SK-N-SH (cell line): ENCODE measurements around the gene AQP1. TPM values are rescaled to one million over a fixed set of nuclear protein-coding genes. Genes with fewer than 3 reads are reported as not detected.
A peak's percentile ranks its signal among the peaks of the same experiment; 100 is the strongest.

Source experiments
- CTCF ChIA-PET: fragments of 300-600, 350-600 bp; formaldehyde crosslinking; extraction: SDS; loops from one replicate; lab custom pipeline; 2021; lab: Yijun Ruan, JAX
- POLR2A ChIA-PET: fragments of 350-600 bp; sonication (Branson Sonifier 250); formaldehyde crosslinking; extraction: SDS; loops from one replicate; lab custom pipeline; 2020; ENCODE audit warnings: antibody characterized with exemption, inconsistent platforms; lab: Yijun Ruan, JAX
- DNase-seq: peaks from one replicate; pipeline ENCODE4 v3.0.0; 2012
- H2AFZ ChIP-seq: fragments of 200-600 bp; sonication (generic); 2 replicates; pipeline ENCODE4 v1.8.1; 2016; ENCODE audit warnings: antibody characterized with exemption, mild to moderate bottlenecking, low read depth
- H3F3A ChIP-seq: fragments of 200-600 bp; sonication (generic); replicated peaks from 2 replicates; pipeline ENCODE3; 2016; ENCODE audit warnings: antibody characterized with exemption, mild to moderate bottlenecking; ENCODE audit not compliant: insufficient read depth
- H3K27ac ChIP-seq, 2 experiments: fragments of 200-500 bp in 1 of 2; fragments of 200-600 bp in 1 of 2; sonication (Bioruptor generic) in 1 of 2; sonication (generic), shearing (Covaris generic) in 1 of 2; 2 replicates each; pipeline versions ENCODE4 v1.5.1 to v1.6.1; 2014 to 2016; ENCODE audit warnings: low read depth in 2 of 2, inconsistent platforms in 1 of 2, low read length in 1 of 2, mild to moderate bottlenecking in 1 of 2, mixed read lengths in 1 of 2
- H3K27me3 ChIP-seq: fragments of 200-600 bp; sonication (generic), shearing (Covaris generic); 2 replicates; pipeline ENCODE4 v1.6.1; 2016; ENCODE audit warnings: mixed run types; ENCODE audit not compliant: insufficient read depth
- H3K36me3 ChIP-seq, 2 experiments: fragments of 200-500 bp in 1 of 2; fragments of 200-600 bp in 1 of 2; sonication (Bioruptor generic) in 1 of 2; sonication (generic) in 1 of 2; replicated peaks in 1 of 2; 2 replicates each; pipeline versions ENCODE3 to v1.5.1; 2014 to 2016; ENCODE audit warnings: low read length in 1 of 2, mild to moderate bottlenecking in 1 of 2; ENCODE audit not compliant: insufficient read depth in 2 of 2, control insufficient read depth in 1 of 2
- H3K4me1 ChIP-seq, 2 experiments: fragments of 200-500 bp in 1 of 2; fragments of 200-600 bp in 1 of 2; sonication (Bioruptor generic) in 1 of 2; sonication (generic), shearing (Covaris generic) in 1 of 2; 2 replicates each; pipeline versions ENCODE4 v1.5.1 to v1.6.1; 2014 to 2016; ENCODE audit warnings: low read depth in 1 of 2, low read length in 1 of 2, mixed run types in 1 of 2; ENCODE audit not compliant: insufficient read depth in 2 of 2, control insufficient read depth in 1 of 2
- H3K4me2 ChIP-seq: fragments of 200-600 bp; sonication (generic), shearing (Covaris generic); 2 replicates; pipeline ENCODE4 v1.6.1; 2017; ENCODE audit warnings: mixed run types
- H3K4me3 ChIP-seq, 2 experiments: fragments of 200-500 bp in 1 of 2; fragments of 200-600 bp in 1 of 2; sonication (Bioruptor generic) in 1 of 2; sonication (generic), shearing (Covaris generic) in 1 of 2; 2 replicates each; pipeline versions ENCODE4 v1.5.1 to v1.8.1; 2014 to 2016; ENCODE audit warnings: low read depth in 2 of 2, inconsistent platforms in 1 of 2, low read length in 1 of 2, mild to moderate bottlenecking in 1 of 2, mixed read lengths in 1 of 2, moderate library complexity in 1 of 2
- H3K79me2 ChIP-seq: fragments of 200-600 bp; sonication (generic); 2 replicates; pipeline ENCODE4 v1.8.1; 2017; ENCODE audit warnings: mild to moderate bottlenecking; ENCODE audit not compliant: insufficient read depth
- H3K9ac ChIP-seq: fragments of 200-600 bp; sonication (generic); 2 replicates; pipeline ENCODE4 v1.6.1; 2017; ENCODE audit warnings: mixed run types
- H3K9me2 ChIP-seq: fragments of 200-600 bp; sonication (generic); 2 replicates; pipeline ENCODE4 v1.6.1; 2017; ENCODE audit warnings: mixed run types
- H3K9me3 ChIP-seq: fragments of 200-600 bp; sonication (generic); 2 replicates; pipeline ENCODE4 v1.6.1; 2017; ENCODE audit warnings: mixed run types, mild to moderate bottlenecking, moderate library complexity
- H4K20me1 ChIP-seq: fragments of 200-600 bp; sonication (generic); 2 replicates; pipeline ENCODE4 v1.6.1; 2017; ENCODE audit warnings: mild to moderate bottlenecking, mixed run types; ENCODE audit not compliant: insufficient read depth
- EP300 ChIP-seq, 2 experiments: IDR thresholded peaks; 2 replicates each; pipeline versions ENCODE4 v1.4.0 to v1.6.1; 2012; ENCODE audit warnings: borderline replicate concordance in 1 of 2, low read depth in 1 of 2, low read length in 1 of 2
- MEF2A ChIP-seq: IDR thresholded peaks from 2 replicates; pipeline ENCODE4 v1.4.0; 2012; ENCODE audit warnings: low read depth, borderline replicate concordance
- MXI1 ChIP-seq: IDR thresholded peaks from 2 replicates; pipeline ENCODE4 v1.6.1; 2012; ENCODE audit warnings: mild to moderate bottlenecking, low read depth, low read length, improper control_type of control experiment
- POLR2AphosphoS5 ChIP-seq: IDR thresholded peaks from 2 replicates; pipeline ENCODE4 v1.6.1; 2012; ENCODE audit warnings: low read depth, low read length
- TAF1 ChIP-seq: IDR thresholded peaks from 2 replicates; pipeline ENCODE4 v1.6.1; 2012; ENCODE audit warnings: low read depth, mild to moderate bottlenecking, low read length, moderate library complexity, borderline replicate concordance
- WGBS: methylation state at CpG from one replicate; pipeline ENCODE4 v1.1.6; 2017; ENCODE audit warnings: low lambda C conversion rate; 5-methylcytosine and 5-hydroxymethylcytosine counted together
- polyA plus RNA-seq, 3 experiments: library from polyadenylated mRNA; depleted of rRNA; stranded (reverse); fragments of >200 nt; gene quantifications; 2 replicates each; pipeline ENCODE4 v1.2.3, GENCODE V29; 2012
- TF ChIP-seq, protein P1 (sequence below): IDR thresholded peaks from 2 replicates; pipeline ENCODE4 v1.6.1; 2012; ENCODE audit warnings: mild to moderate bottlenecking, low read depth, low read length, moderate library complexity
- TF ChIP-seq, protein P2 (sequence below): fragments of 200-600 bp; sonication (generic); IDR thresholded peaks from 2 replicates; pipeline ENCODE4 v1.6.1; 2017; ENCODE audit warnings: antibody characterized with exemption, mild to moderate bottlenecking, moderate library complexity
- TF ChIP-seq, protein P3 (sequence below): fragments of 150-350 bp; IDR thresholded peaks from 2 replicates; pipeline ENCODE4 v1.6.1; 2016; ENCODE audit warnings: mild to moderate bottlenecking, low read depth, low read length

The AQP1 gene
- polyA plus RNA-seq, 1 of the 3 experiments (the other 2 are of a cell fraction) = 1.7 TPM

DNA sequence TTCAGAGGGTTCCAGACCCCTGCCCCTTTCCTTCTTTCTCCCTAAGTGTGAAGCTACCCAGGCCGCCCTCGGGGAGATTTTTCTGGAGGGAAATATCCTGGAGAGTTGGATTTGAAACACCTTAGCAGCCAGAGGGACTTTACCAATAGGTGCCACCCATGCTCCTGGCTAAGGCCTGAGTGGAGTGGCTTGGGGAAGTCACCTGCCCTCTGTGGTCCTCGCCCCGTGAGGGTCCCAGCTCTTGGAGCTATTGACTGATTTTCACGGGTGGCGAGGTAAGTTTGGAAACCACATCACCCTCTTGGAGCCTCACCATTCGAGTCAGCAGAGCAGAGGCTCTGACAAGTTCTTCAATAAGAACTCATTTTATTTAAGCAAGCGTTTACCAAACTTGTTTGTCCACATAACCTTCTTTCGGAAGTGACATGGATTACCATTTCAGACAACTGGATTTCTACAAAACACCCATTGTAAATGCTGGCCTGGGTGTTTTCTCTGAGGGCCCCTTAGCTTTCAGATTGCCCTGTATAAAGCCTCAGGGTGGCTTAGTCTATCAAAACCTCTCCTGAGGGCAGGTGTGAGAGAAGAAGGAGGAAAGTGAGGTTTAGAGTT lies 20.4 kb downstream of the AQP1 start (continued):
- TF ChIP-seq, protein P1, sequence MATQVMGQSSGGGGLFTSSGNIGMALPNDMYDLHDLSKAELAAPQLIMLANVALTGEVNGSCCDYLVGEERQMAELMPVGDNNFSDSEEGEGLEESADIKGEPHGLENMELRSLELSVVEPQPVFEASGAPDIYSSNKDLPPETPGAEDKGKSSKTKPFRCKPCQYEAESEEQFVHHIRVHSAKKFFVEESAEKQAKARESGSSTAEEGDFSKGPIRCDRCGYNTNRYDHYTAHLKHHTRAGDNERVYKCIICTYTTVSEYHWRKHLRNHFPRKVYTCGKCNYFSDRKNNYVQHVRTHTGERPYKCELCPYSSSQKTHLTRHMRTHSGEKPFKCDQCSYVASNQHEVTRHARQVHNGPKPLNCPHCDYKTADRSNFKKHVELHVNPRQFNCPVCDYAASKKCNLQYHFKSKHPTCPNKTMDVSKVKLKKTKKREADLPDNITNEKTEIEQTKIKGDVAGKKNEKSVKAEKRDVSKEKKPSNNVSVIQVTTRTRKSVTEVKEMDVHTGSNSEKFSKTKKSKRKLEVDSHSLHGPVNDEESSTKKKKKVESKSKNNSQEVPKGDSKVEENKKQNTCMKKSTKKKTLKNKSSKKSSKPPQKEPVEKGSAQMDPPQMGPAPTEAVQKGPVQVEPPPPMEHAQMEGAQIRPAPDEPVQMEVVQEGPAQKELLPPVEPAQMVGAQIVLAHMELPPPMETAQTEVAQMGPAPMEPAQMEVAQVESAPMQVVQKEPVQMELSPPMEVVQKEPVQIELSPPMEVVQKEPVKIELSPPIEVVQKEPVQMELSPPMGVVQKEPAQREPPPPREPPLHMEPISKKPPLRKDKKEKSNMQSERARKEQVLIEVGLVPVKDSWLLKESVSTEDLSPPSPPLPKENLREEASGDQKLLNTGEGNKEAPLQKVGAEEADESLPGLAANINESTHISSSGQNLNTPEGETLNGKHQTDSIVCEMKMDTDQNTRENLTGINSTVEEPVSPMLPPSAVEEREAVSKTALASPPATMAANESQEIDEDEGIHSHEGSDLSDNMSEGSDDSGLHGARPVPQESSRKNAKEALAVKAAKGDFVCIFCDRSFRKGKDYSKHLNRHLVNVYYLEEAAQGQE = no peak
- TF ChIP-seq POLR2AphosphoS5 (no peak), MXI1 (no peak), MEF2A (no peak), EP300 (IDR thresholded peaks at IDR 0.05; ENCODE audit: borderline replicate concordance in 1 of 2, low read depth in 1 of 2, low read length in 1 of 2) (no peak)
- TF ChIP-seq, protein P2, sequence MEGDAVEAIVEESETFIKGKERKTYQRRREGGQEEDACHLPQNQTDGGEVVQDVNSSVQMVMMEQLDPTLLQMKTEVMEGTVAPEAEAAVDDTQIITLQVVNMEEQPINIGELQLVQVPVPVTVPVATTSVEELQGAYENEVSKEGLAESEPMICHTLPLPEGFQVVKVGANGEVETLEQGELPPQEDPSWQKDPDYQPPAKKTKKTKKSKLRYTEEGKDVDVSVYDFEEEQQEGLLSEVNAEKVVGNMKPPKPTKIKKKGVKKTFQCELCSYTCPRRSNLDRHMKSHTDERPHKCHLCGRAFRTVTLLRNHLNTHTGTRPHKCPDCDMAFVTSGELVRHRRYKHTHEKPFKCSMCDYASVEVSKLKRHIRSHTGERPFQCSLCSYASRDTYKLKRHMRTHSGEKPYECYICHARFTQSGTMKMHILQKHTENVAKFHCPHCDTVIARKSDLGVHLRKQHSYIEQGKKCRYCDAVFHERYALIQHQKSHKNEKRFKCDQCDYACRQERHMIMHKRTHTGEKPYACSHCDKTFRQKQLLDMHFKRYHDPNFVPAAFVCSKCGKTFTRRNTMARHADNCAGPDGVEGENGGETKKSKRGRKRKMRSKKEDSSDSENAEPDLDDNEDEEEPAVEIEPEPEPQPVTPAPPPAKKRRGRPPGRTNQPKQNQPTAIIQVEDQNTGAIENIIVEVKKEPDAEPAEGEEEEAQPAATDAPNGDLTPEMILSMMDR = no peak
- TF ChIP-seq, protein P3, sequence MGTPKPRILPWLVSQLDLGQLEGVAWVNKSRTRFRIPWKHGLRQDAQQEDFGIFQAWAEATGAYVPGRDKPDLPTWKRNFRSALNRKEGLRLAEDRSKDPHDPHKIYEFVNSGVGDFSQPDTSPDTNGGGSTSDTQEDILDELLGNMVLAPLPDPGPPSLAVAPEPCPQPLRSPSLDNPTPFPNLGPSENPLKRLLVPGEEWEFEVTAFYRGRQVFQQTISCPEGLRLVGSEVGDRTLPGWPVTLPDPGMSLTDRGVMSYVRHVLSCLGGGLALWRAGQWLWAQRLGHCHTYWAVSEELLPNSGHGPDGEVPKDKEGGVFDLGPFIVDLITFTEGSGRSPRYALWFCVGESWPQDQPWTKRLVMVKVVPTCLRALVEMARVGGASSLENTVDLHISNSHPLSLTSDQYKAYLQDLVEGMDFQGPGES = no peak

DNA sequence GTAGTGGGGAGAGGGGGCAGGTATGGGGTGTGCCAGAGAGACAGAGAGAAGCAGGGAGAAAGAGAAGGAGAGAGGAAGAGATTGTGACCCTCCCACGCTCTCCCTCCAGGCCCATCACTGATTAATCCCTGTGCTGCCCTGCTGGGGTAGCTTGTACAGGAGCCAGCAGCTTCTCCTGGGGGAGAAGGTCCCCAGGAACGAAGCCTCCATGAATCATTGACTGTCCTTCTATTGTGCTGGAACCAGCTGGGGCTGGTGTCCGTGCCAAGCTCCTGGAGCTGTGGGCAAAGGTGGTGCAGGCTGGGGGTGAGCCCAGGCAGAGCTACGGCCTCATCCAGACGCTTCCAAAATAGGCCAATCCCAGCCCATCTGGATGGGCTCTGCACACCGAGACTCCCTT lies 20.9 kb downstream of the AQP1 start:
- no peak for TF ChIP-seq POLR2AphosphoS5
- TF ChIP-seq MXI1 = no peak
- TF ChIP-seq, protein P1 = no peak
- no peak for TF ChIP-seq TAF1
- no peaks in the 10 kb centered on the region for H3K27me3 ChIP-seq
- no peak overlapping the region for H3K9ac ChIP-seq
- H3F3A ChIP-seq = no peaks in the 10 kb centered on the region
- H3K4me1 ChIP-seq = peaks cover 0 to 27% of the 10 kb centered on the region in 2 experiments; a peak in 1 of 4 replicates
- CTCF ChIA-PET = interaction anchor here (1.1 to 9.6 kb wide), 6 partner anchors 10 to 189 kb away, joined by 3 to 103 read pairs (median 4); no protein-coding TSS in a partner anchor
- H3K4me3 ChIP-seq = no peak overlapping the region
- H4K20me1 ChIP-seq = no peaks in the 10 kb centered on the region
- no peak overlapping the region for H3K4me2 ChIP-seq
- no peak overlapping the region for H2AFZ ChIP-seq
- no peaks in the 10 kb centered on the region for H3K9me3 ChIP-seq
- 100% methylated on average over 1 of the region's 6 CpGs for WGBS
- H3K36me3 ChIP-seq = no peaks in the 10 kb centered on the region
- no peaks in the 10 kb centered on the region for H3K79me2 ChIP-seq
- POLR2A ChIA-PET = no interaction called here
- no peaks in the 10 kb centered on the region for H3K9me2 ChIP-seq
- DNase-seq = peak; percentile 17
- no peak overlapping the region for H3K27ac ChIP-seq
